CD14-positive monocyte (primary cell): ENCODE data around the gene C20orf204. TPM values are rescaled to one million over a fixed set of nuclear protein-coding genes. Genes with fewer than 3 reads are reported as not detected.
A peak's percentile ranks its signal among the peaks of the same experiment; 100 is the strongest.

ENCODE experiments used
- DNase-seq, 3 donors: peaks; one replicate each; pipeline ENCODE4 v3.0.0-alpha.2; 2011 to 2022
- H2AFZ ChIP-seq: 2 replicates; pipeline ENCODE4 v1.6.0; 2012; ENCODE audit warnings: mild to moderate bottlenecking, low read depth, low read length, inconsistent platforms; ENCODE audit not compliant: insufficient read depth, poor library complexity, severe bottlenecking
- H3K27ac ChIP-seq, 2 donors: 1 replicate in 1 of 2; 2 replicates in 1 of 2; pipeline ENCODE4 v1.5.1; 2012 to 2013; ENCODE audit warnings: low read length in 2 of 2, control low read depth in 1 of 2, inconsistent platforms in 1 of 2, low read depth in 1 of 2, mild to moderate bottlenecking in 1 of 2
- H3K27me3 ChIP-seq, 2 donors: one replicate each; pipeline versions ENCODE4 v1.6.0 to v1.6.1; 2011 to 2013; ENCODE audit warnings: low read length in 2 of 2; ENCODE audit not compliant: control insufficient read depth in 2 of 2, insufficient read depth in 2 of 2
- H3K36me3 ChIP-seq, 2 donors: replicated peaks in 1 of 2; 1 replicate in 1 of 2; 2 replicates in 1 of 2; pipeline versions ENCODE4 v1.5.1 to v1.6.1; 2012 to 2013; ENCODE audit warnings: low read length in 2 of 2, control low read depth in 1 of 2, inconsistent platforms in 1 of 2, mild to moderate bottlenecking in 1 of 2; ENCODE audit not compliant: insufficient read depth in 2 of 2, control insufficient read depth in 1 of 2
- H3K4me1 ChIP-seq, 2 donors: 1 replicate in 1 of 2; 2 replicates in 1 of 2; pipeline versions ENCODE4 v1.5.1 to v1.6.1; 2012 to 2013; ENCODE audit warnings: low read length in 2 of 2, control low read depth in 1 of 2, inconsistent platforms in 1 of 2, mild to moderate bottlenecking in 1 of 2, moderate library complexity in 1 of 2; ENCODE audit not compliant: insufficient read depth in 2 of 2, control insufficient read depth in 1 of 2
- H3K4me2 ChIP-seq: replicated peaks from 2 replicates; pipeline ENCODE3; 2012; ENCODE audit warnings: low read length, moderate library complexity, mild to moderate bottlenecking; ENCODE audit not compliant: poor library complexity, severe bottlenecking; ENCODE audit errors: extremely low read depth
- H3K4me3 ChIP-seq, 3 experiments: fragments of 200-600 bp in 1 of 3; sonication (generic) in 1 of 3; replicated peaks in 1 of 3; 1 replicate in 2 of 3; 2 replicates in 1 of 3; pipeline ENCODE4 v1.5.1; 2011 to 2013; ENCODE audit warnings: low read length in 3 of 3, mild to moderate bottlenecking in 3 of 3, control low read depth in 2 of 3, low read depth in 2 of 3, inconsistent platforms in 1 of 3, moderate library complexity in 1 of 3
- H3K79me2 ChIP-seq: 2 replicates; pipeline ENCODE4 v1.6.0; 2012; ENCODE audit warnings: mild to moderate bottlenecking, control low read depth, inconsistent platforms, low read length, moderate library complexity; ENCODE audit not compliant: insufficient read depth
- H3K9ac ChIP-seq: 2 replicates; pipeline ENCODE4 v1.6.0; 2017; ENCODE audit warnings: low read length, mild to moderate bottlenecking; ENCODE audit not compliant: insufficient read depth, poor library complexity, severe bottlenecking
- H3K9me3 ChIP-seq, 2 donors: replicated peaks in 1 of 2; 1 replicate in 1 of 2; 2 replicates in 1 of 2; pipeline versions ENCODE4 v1.5.1 to v1.6.1; 2012 to 2013; ENCODE audit warnings: low read length in 2 of 2, control low read depth in 1 of 2; ENCODE audit not compliant: control insufficient read depth in 1 of 2, insufficient read depth in 1 of 2
- H4K20me1 ChIP-seq: 2 replicates; pipeline ENCODE4 v1.6.0; 2012; ENCODE audit warnings: mild to moderate bottlenecking, low read length, control low read depth, moderate library complexity; ENCODE audit not compliant: insufficient read depth
- H3K27ac Mint-ChIP-seq, 7 donors: one replicate each; pipeline ENCODE4 v1.8.0; 2020; ENCODE audit warnings: mild to moderate bottlenecking in 7 of 7, mixed read lengths in 7 of 7, moderate library complexity in 6 of 7, inconsistent platforms in 2 of 7
- H3K27me3 Mint-ChIP-seq, 3 donors: one replicate each; pipeline ENCODE4 v1.8.0; 2021 to 2022; ENCODE audit warnings: low read depth in 3 of 3, mild to moderate bottlenecking in 3 of 3, mixed read lengths in 3 of 3, moderate library complexity in 3 of 3, inconsistent platforms in 1 of 3
- H3K36me3 Mint-ChIP-seq, 2 donors: one replicate each; pipeline ENCODE4 v1.8.0; 2020; ENCODE audit warnings: mixed read lengths in 2 of 2, inconsistent platforms in 1 of 2, mild to moderate bottlenecking in 1 of 2
- H3K4me1 Mint-ChIP-seq: one replicate; pipeline ENCODE4 v1.8.0; 2020; ENCODE audit warnings: mild to moderate bottlenecking, mixed read lengths
- H3K4me3 Mint-ChIP-seq, 2 donors: one replicate each; pipeline ENCODE4 v1.8.0; 2020; ENCODE audit warnings: mild to moderate bottlenecking in 2 of 2, mixed read lengths in 2 of 2, moderate library complexity in 1 of 2
- H3K9me3 Mint-ChIP-seq, 7 donors: one replicate each; pipeline ENCODE4 v1.8.0; 2020 to 2022; ENCODE audit warnings: mixed read lengths in 7 of 7, mild to moderate bottlenecking in 6 of 7, moderate library complexity in 6 of 7, inconsistent platforms in 2 of 7
- CTCF ChIP-seq: fragments of 200-600 bp; IDR thresholded peaks from one replicate; pipeline ENCODE4 v1.8.0; 2022; ENCODE audit warnings: antibody characterized with exemption, mild to moderate bottlenecking
- WGBS: methylation state at CpG from one replicate; pipeline ENCODE4 v1.1.5; 2013; ENCODE audit warnings: missing lambda C conversion rate; ENCODE audit not compliant: insufficient coverage; 5-methylcytosine and 5-hydroxymethylcytosine counted together
- intact Hi-C, 2 donors: fragments of 100-400 bp; cut with micrococcal nuclease; formaldehyde crosslinking; loops; one replicate each; pipeline versions ENCODE4 v1.15.0 to v1.15.1; 2023
- polyA plus RNA-seq, 3 donors: library from polyadenylated mRNA; depleted of rRNA in 1 of 3; unstranded in 2 of 3; stranded (reverse) in 1 of 3; fragments of 300-500 nt in 2 of 3; fragments of >200 nt in 1 of 3; fragmentation: Illumina TruSeq in 2 of 3; gene quantifications; 1 replicate in 2 of 3; 2 replicates in 1 of 3; pipeline ENCODE4 v1.2.3, GENCODE V29; 2012 to 2021

The C20orf204 gene
- polyA plus RNA-seq, 3 donors = 0.20 TPM; not detected in 2

- peaks cover 23 to 31% (median 24%) of the 10 kb centered on the region in 3 donors for H3K27me3 Mint-ChIP-seq
- peak; percentile 53 to 67 (median 63) for DNase-seq
- WGBS = 0% methylated on average over 51 of the region's 52 CpGs
- H4K20me1 ChIP-seq = peaks cover 81% of the 10 kb centered on the region
- peak overlapping the region; percentile 97 for H3K4me2 ChIP-seq
- H3K4me3 ChIP-seq = peak overlapping the region; percentile 37 to 94 (median 40)
- no peaks in the 10 kb centered on the region for H3K36me3 ChIP-seq
- intact Hi-C loops = loop anchor here (5.0 kb wide), 2 partner anchors 39 to 169 kb away; no protein-coding TSS in a partner anchor
- H3K27ac Mint-ChIP-seq = peak overlapping the region in 6 of 7 donors; percentile 30 to 76 (median 66)
- H3K36me3 Mint-ChIP-seq = peaks cover 6 to 8% of the 10 kb centered on the region in 2 donors
- H3K27me3 ChIP-seq = peaks cover 9 to 20% of the 10 kb centered on the region in 2 donors
- H3K9me3 ChIP-seq = peaks cover 8 to 14% of the 10 kb centered on the region in 2 donors
- peak; percentile 82 for TF ChIP-seq CTCF
- H2AFZ ChIP-seq = peak overlapping the region; percentile 72
- peak overlapping the region; percentile 43 for H3K9ac ChIP-seq
- H3K9me3 Mint-ChIP-seq = peaks cover 6 to 12% (median 11%) of the 10 kb centered on the region in 7 donors
- H3K4me3 Mint-ChIP-seq = peak overlapping the region; percentile 79 to 95
- H3K27ac ChIP-seq = no peak overlapping the region
- H3K79me2 ChIP-seq = peaks cover 37% of the 10 kb centered on the region
- peaks cover 38% of the 10 kb centered on the region for H3K4me1 Mint-ChIP-seq
- H3K4me1 ChIP-seq = peaks cover 38 to 45% of the 10 kb centered on the region in 2 donors
Measured at GRCh38 chr20:64083378-64083803, 47.4 kb downstream of the C20orf204 start.

- no peak for DNase-seq
Measured at GRCh38 chr20:64083804-64084684, 48.1 kb downstream of the C20orf204 start, which contains the start of gene LKAAEAR1. Gene LKAAEAR1, minus strand, starts transcription at chr20:64084398. Its CDS starts 179 bp downstream, at chr20:64084219.

More at GRCh38 chr20:64083804-64084684, 48.1 kb downstream of the C20orf204 start, which contains the start of gene LKAAEAR1:
- peak within 1 kb of the TSS; percentile 82 to 95 for H3K4me3 Mint-ChIP-seq
- H3K9me3 Mint-ChIP-seq = peaks cover 6 to 12% (median 11%) of the 10 kb centered on the region in 7 donors
- Histone ChIP-seq H3K79me2 (peaks cover 31% of the 10 kb centered on the region), H3K4me1 (peaks cover 38 to 45% of the 10 kb centered on the region in 2 donors), H3K4me3 (peak within 1 kb of the TSS; percentile 37 to 94 (median 40)), H3K4me2 (peak within 1 kb of the TSS; percentile 97), H3K27me3 (peaks cover 9 to 20% of the 10 kb centered on the region in 2 donors), H3K27ac (no peak within 1 kb of the TSS), H2AFZ (peak within 1 kb of the TSS; percentile 72), H3K36me3 (no peaks in the 10 kb centered on the region), H3K9me3 (peaks cover 8 to 14% of the 10 kb centered on the region in 2 donors), H3K9ac (peak within 1 kb of the TSS; percentile 43), H4K20me1 (peaks cover 81% of the 10 kb centered on the region)
- TF ChIP-seq CTCF = no peak
- intact Hi-C loops = loop anchor here (5.0 kb wide), 2 partner anchors 38 to 168 kb away; no protein-coding TSS in a partner anchor
- WGBS = under 1% methylated on average over 80 of the region's 86 CpGs
- H3K27ac Mint-ChIP-seq = peak within 1 kb of the TSS in 5 of 7 donors; percentile 30 to 71 (median 63)
- H3K36me3 Mint-ChIP-seq = peaks cover 6 to 8% of the 10 kb centered on the region in 2 donors
- peaks cover 38% of the 10 kb centered on the region for H3K4me1 Mint-ChIP-seq
- peaks cover 23 to 31% (median 24%) of the 10 kb centered on the region in 3 donors for H3K27me3 Mint-ChIP-seq
